Tibial nerve (tissue), 3 donors: Measurements from ENCODE around the gene CADPS2.

Experiments used
- POLR2A ChIP-seq, 2 donors: fragments of 450-650 bp; IDR thresholded peaks; one replicate each; pipeline ENCODE4 v1.6.1; 2017; ENCODE audit warnings: antibody characterized with exemption in 2 of 2, mild to moderate bottlenecking in 2 of 2, moderate library complexity in 2 of 2
- TF ChIP-seq, protein P1 (sequence below), 5 experiments: fragments of 200-600 bp in 3 of 5; fragments of 450-650 bp in 2 of 5; sonication (generic) in 3 of 5; IDR thresholded peaks; one replicate each; pipeline ENCODE4 v1.5.1; 2016 to 2019; ENCODE audit warnings: antibody characterized with exemption in 5 of 5, mild to moderate bottlenecking in 3 of 5, moderate library complexity in 2 of 5

DNA sequence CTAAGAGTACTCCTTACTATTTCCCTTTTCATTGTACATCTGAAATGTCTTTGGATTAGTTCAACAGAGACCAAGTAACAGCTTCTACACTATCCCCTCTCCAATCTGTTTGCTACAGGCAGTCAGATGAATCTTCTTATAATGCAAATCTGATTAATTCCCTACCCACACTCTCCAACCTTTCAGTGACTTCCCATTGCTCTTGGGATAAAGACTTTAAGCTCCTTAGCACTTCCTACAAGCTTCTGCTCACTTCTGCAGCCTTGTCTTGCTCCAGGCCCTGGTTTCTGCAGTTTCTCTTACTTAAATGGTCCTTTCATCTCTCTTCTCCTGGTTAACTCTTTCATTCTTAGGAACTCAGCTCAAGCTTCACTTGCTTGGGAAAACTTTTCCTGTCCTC, 516.5 kb downstream of the CADPS2 start:
- TF ChIP-seq POLR2A (IDR thresholded peaks at IDR 0.05), result no peak
- TF ChIP-seq, protein P1, sequence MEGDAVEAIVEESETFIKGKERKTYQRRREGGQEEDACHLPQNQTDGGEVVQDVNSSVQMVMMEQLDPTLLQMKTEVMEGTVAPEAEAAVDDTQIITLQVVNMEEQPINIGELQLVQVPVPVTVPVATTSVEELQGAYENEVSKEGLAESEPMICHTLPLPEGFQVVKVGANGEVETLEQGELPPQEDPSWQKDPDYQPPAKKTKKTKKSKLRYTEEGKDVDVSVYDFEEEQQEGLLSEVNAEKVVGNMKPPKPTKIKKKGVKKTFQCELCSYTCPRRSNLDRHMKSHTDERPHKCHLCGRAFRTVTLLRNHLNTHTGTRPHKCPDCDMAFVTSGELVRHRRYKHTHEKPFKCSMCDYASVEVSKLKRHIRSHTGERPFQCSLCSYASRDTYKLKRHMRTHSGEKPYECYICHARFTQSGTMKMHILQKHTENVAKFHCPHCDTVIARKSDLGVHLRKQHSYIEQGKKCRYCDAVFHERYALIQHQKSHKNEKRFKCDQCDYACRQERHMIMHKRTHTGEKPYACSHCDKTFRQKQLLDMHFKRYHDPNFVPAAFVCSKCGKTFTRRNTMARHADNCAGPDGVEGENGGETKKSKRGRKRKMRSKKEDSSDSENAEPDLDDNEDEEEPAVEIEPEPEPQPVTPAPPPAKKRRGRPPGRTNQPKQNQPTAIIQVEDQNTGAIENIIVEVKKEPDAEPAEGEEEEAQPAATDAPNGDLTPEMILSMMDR (IDR thresholded peaks at IDR 0.05), result no peak
